ENCODE measurements around the gene MYO1D.

MYO1D gene

DNA sequence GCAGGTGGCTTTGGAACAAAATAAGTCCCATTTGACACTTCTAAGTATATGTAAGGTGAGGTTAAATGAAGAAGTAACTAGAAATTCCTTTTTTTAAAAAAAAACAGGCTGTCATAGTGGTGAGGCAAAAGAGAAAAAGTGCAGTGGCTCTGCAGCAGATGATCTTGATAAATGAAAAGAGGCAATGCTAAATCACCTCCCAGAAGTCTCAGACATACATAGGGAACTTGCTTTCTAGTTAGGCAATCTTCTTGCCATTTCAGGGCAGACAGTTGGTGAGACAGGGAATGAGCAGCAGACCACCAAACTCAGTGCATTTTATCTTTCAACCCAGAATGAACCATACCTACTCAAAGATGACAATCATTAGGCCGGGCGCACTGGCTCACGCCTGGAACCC lies 90.8 kb downstream of the MYO1D start:
- in situ Hi-C loops (cut with MboI; ENCODE audit: low sequenced_read_pairs) = no loop called here

DNA sequence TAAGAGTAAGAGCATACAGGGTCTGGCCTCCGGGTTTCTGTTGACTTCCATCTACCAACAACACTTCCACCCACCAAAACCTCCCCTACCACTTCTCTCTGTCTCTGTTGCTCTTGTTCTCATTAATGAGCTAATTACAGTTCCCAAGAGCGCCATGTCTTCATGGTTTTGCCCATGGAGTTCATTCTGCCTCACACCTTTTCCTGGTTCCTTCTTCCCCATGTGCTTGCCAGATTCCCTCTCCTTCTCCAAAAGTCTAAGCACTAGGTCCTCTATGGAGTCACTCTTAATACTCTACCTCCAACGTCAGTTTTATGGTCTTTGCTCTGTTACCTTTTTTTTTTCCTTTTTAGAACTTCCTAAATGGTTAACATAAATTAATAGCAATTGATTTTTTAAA lies 92.8 kb downstream of the MYO1D start:
- in situ Hi-C loops (cut with MboI; ENCODE audit: low sequenced_read_pairs) = no loop called here

DNA sequence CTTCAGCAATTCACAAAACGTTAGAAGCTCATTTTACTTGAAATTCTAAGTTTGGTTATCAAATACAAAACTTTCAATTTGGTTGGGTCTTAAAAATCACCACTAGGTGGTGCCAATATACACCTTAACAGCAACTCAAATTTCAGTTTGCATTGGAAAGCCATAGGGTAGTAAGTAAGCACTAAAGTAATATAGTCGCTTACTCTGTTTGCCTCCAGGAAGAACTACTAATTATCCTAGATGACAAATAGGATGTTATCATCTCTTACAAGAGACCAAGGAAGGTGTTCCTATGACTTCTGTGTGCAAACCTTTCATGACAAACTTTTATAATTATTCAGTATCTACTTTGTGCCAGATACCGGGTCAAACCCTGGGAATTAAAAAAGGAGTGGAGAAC lies 93.3 kb downstream of the MYO1D start:
- in situ Hi-C loops (cut with MboI; ENCODE audit: low sequenced_read_pairs) = no loop called here

DNA sequence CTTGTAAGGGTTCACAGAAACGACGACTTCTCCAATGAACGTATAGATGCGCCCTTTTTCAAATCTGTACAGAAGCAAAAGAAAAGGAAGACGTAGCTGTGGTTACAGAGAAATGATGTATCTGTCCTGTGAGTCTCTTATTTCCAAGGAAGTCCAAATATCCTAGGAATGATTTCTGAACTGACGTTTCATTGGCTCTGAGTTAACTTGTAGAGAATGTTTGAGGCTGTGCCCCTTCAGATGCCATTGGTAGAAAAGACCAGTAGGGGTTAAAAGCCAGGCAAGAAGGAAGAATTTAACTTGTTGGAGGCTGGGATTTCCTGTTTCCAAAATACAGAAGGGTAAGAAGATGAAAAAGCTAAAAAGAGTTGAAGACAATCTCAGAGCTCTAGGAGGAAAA lies 96.2 kb downstream of the MYO1D start:
- in situ Hi-C loops (cut with MboI; ENCODE audit: low sequenced_read_pairs) = no loop called here

DNA sequence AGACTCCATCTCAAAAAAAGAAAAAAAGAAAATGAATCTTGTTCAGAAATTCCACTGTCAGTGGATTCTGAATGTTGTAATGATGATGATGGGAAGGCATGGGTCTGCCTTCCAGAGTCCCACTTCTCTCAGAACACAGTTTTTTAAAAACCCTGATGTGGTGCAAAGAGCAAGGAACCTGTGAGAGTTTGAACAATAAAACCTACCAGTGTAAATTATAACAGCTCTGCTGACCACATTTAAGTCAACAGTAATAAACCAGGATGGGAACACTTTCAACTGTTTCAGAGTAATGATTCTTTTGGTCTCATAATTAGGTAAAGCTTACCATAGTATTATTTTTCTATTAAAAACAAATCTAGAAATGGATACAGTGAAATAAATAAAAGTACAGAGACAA lies 99.0 kb downstream of the MYO1D start:
- in situ Hi-C loops (cut with MboI; ENCODE audit: low sequenced_read_pairs) = no loop called here

DNA sequence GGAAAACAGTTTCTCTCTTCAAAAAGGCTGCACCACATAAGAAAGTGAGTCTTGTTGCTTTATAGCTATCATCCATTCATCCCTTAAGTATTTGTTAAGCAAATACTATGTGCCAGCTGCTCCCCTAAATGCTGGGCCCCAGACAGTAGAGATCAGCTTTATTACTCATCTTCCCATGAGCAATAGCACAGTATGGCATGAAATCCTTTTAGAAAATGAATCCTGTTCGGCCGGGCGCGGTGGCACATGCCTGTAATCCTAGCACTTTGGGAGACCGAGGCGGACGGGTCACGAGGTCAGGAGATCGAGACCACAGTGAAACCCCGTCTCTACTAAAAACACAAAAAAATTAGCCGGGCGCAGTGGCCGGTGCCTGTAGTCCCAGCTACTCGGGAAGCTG lies 99.5 kb downstream of the MYO1D start:
- in situ Hi-C loops (cut with MboI; ENCODE audit: low sequenced_read_pairs) = no loop called here

DNA sequence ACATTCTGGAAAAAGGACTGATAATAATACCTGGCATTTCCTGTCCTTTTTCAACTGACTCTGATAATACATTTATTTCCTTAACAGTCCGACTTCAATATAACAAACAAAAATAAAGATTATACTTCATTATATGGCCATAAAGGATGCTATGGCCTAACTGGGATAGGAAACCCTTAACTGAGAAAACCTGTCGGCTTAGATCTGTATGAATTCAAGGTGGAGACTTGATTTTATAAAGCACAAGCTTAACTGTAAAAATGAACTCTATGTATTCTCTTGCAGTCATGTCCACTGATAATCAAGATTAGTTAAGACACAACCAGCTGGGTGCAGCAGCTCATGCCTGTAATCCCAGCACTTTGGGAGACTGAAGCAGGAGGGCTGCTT lies 102.2 kb downstream of the MYO1D start:
- in situ Hi-C loops (cut with MboI; ENCODE audit: low sequenced_read_pairs) = loop anchor here (25.0 kb wide), 1 partner anchor 512 kb away; the partner anchor contains the start of gene RHBDL3

DNA sequence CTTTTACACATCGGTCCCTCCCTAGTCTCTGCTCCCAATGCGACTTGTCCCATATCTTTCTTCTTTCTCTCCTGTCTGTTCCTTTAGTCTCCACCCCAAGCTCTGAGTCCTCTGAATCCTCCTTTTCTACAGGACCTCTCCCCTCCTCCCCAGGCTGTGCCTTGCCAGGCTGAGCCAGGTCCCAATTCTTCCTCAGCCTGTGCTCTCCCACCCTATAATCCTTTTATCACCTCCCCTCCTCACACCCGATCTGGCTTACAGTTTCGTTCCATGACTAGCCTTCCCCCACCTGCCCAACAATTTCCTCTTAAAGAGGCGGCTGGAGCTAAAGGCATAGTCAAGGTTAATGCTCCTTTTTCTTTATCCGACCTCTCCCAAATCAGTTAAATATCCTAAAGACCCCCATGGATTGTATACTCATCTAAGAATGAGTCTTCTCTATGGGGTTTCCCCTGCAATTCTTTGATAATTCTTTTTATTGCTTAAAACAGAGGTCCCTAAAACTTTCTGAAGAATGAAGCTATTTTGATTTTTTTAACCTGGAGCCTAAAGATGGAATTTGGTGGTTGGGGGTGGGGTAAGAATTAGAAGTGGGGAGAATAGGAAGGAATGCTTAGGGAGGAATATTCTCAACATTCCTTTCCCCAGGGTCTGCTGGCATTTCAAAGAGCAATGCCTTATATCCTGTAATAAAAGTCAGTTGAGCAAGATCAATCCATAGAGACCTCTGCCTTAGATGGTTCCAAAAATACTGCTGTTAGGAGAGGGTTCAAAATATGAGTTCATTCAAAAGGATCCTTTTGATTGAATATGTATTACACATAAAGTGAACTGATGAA lies 102.8 kb downstream of the MYO1D start:
- in situ Hi-C loops (cut with MboI; ENCODE audit: low sequenced_read_pairs) = loop anchor here (25.0 kb wide), 1 partner anchor 512 kb away; the partner anchor contains the start of gene RHBDL3

DNA sequence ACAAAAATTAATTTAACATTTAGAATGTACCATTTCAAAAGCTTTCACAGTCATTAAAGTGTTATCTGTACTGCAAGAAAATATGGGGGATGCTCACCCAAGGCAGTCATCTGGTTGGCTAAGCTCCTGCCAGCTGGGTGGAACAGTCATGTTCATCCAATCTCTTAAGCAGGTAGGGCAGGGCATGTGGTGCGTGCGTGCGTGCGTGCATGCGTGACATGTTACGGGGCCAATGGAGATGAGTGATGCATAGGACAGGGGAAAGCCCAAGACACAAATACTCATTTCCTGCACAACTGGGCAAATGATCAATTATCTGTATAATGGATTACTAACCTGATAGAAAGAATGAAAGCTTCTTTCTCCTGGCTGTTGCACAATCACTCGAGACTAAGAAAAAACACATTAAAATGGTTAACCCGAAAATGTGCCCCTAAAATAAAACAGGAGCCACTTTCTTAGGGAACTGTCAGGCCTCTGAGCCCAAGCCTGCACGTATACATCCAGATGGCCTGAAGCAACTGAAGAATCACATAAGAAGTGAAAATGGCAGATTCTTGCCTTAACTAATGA lies 104.4 kb downstream of the MYO1D start:
- in situ Hi-C loops (cut with MboI; ENCODE audit: low sequenced_read_pairs) = loop anchor here (25.0 kb wide), 1 partner anchor 510 kb away; the partner anchor contains the start of gene RHBDL3

DNA sequence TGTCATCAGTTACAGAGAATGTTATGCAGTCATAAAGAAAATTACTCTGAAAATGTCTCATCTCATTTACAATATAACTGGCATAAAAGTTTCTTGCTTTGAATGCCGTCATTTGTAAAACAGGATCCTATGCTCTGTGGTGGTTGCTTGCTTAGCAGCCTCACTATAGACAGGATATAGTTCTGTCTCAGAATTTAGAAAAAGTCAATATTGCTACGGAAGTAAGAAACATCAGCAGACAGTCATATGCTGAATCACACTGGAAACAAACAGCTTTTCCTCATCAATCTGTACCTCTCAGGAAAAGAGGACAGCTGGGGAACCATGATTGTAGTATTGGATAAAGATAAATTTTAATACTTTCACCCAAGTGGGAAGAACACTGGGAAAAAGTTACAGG lies 105.5 kb downstream of the MYO1D start:
- in situ Hi-C loops (cut with MboI; ENCODE audit: low sequenced_read_pairs) = loop anchor here (25.0 kb wide), 1 partner anchor 509 kb away; the partner anchor contains the start of gene RHBDL3

DNA sequence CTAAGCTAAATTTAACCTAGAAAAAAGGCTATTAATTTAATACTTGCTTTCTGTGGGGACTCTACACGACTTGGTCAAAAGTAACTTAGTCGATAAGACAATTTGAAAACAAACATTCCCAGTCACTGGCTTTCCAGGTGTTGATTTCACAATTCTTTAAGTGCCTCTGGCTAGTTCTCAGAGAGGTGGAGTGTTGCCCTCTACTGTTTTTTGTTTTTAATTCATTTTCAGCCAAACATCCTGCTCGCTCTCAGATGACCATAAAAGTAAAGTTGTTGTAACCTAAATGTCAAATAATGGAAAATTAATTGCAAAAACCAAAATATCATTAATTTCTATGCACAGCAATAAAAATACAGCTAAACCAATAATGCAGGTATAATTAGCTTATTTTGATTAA lies 107.1 kb downstream of the MYO1D start:
- in situ Hi-C loops (cut with MboI; ENCODE audit: low sequenced_read_pairs) = loop anchor here (25.0 kb wide), 1 partner anchor 508 kb away; the partner anchor contains the start of gene RHBDL3

DNA sequence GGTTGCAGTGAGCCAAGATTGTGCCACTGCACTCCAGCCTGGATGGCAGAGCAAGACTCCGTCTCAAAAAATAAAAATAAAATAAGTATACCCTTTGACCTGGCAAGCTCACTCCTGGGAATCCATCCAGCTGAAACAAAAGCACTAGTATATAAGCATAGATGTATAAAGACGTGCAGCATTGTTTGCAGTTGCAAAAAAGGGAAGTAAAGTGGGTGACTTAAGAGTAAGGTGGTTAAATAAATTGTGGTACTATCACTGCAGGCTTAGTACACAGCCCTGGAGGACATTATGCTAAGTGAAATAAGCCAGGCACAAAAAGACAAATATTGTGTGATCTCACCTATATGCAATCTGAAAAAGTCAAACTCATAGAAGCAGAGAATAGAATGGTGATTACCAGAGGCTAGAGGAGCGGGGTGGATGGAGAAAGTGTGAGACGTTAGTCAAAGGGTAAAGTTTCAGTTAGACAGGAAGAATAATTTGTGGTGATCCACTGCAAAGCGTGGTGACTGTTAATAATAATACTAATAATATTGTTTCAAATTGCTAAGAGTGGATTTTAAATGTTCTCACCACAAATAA lies 113.0 kb downstream of the MYO1D start:
- in situ Hi-C loops (cut with MboI; ENCODE audit: low sequenced_read_pairs) = loop anchor here (25.0 kb wide), 1 partner anchor 502 kb away; the partner anchor contains the start of gene RHBDL3

DNA sequence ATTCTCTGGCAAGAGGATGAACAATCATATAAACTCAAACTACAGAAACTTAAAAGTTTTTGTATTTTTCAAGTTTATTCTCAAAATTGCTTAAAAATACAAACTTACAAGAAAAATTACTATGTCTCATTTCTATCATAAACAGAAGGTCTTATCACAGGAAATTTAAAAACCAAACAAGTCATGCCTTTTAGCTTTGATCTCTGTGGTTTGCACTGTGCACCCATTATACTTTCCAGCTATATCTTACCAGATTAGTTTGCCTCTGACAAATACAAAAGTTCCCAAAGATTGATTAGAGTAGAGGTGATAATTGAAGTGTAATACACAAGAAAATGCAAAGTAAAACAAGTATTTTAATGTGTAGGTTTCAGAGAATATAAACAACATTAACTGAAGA lies 117.4 kb downstream of the MYO1D start:
- in situ Hi-C loops (cut with MboI; ENCODE audit: low sequenced_read_pairs) = loop anchor here (25.0 kb wide), 1 partner anchor 497 kb away; the partner anchor contains the start of gene RHBDL3

DNA sequence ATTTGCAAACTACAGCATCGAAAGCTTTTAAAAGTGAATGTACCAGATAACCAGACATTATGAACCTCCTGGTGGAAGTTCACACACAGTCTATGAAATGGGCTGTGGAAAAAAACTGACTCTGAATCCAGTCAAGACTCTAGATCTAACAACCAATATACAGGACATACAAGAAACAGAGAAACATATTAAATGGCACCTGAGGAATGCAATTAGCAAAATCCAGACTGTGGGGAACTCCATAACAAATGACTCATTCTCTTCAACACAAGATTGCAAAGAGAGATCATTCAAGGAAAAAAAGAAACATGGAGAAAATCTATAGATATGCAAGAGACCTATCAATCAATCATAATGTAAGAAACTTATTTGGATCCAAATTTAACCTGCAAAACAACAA lies 119.0 kb downstream of the MYO1D start:
- in situ Hi-C loops (cut with MboI; ENCODE audit: low sequenced_read_pairs) = loop anchor here (25.0 kb wide), 1 partner anchor 496 kb away; the partner anchor contains the start of gene RHBDL3

DNA sequence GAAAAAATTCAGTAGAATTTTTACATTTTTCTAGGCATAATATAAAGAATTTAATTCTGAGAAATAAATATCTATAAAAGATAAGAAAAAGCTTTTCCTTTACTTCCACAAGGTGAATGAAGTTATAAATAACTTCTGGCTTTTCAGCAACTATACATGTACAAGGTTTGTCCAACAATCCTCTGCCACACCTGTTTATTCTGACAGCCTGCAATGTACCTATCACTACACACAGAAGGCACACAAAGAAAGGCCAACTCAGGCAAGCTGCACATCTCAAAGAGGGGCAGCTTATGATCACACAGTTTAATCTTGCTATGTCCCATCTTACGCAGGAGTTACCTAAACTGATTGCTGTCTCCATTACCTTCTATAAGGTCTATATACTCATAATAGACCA lies 120.2 kb downstream of the MYO1D start:
- in situ Hi-C loops (cut with MboI; ENCODE audit: low sequenced_read_pairs) = loop anchor here (25.0 kb wide), 1 partner anchor 494 kb away; the partner anchor contains the start of gene RHBDL3

DNA sequence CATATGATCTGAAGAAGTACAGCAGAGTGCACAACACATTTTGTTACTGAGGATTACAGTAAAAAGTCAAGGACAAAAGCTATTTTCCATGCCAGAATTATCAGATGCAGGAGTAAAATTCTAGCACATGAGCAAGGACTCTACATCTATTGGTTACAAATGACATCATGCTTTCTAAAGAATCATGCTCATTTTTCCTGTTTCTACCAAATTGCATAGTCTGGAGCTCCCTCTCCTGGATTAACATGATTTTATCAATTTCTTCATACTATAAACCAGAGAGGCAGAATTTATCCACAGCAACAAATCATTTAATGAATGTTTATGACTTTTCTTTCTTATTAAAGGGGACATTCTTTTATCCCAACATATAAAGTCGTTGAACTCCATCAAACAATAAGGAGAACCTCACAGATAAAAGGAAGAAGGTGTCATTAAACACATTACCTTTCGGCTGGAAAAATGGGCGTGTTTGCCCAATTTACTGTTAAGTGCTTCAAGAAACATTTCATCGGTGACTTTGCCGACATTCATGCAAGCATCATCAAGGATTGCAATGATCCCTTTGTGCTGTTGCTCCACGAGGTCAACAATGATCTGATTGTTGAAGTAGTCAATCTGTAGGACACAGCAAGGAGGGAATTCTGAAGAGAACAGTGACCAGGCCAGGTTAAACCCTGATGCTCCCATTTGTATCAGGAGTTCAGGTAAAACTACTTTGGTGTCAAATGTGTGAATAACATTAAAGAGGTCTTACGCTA lies 121.7 kb downstream of the MYO1D start:
- in situ Hi-C loops (cut with MboI; ENCODE audit: low sequenced_read_pairs) = loop anchor here (25.0 kb wide), 1 partner anchor 493 kb away; the partner anchor contains the start of gene RHBDL3

DNA sequence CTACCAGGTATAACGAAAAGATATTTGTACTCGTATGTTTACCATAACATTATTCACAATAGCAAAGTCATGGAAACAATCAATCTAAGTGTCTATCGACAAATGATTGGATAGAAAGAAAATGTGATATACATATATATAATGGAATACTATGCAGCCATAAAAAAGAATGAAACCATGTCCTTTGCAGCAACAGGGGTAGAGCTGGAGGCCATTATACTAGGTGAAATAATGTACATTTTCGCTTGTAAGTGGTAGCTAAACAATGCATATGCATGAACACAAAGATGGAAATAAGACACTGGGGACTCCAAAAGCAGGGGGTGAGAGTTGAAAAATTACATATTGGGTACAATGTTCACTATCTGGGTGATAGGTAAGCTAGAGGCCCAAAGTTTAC lies 124.0 kb downstream of the MYO1D start:
- in situ Hi-C loops (cut with MboI; ENCODE audit: low sequenced_read_pairs) = loop anchor here (25.0 kb wide), 1 partner anchor 491 kb away; the partner anchor contains the start of gene RHBDL3

DNA sequence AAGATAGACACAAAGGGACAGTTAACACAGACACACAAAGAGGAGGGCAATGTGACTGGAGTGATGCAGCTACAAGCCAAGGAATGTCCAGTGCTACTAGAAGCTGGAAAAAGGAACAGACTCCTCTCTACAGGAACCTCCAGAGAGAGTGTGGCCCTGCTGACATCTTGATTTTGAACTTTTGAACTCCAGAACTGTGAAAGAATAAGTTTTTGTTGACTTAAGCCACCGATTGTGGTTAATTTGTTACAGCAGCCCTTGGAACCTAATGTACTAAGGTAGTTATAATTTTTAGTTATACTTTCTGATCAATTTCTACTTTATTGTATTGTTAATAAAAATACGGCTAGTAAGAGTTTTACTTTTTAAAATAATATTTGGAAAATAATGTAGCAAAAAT lies 129.1 kb downstream of the MYO1D start:
- in situ Hi-C loops (cut with MboI; ENCODE audit: low sequenced_read_pairs) = no loop called here

DNA sequence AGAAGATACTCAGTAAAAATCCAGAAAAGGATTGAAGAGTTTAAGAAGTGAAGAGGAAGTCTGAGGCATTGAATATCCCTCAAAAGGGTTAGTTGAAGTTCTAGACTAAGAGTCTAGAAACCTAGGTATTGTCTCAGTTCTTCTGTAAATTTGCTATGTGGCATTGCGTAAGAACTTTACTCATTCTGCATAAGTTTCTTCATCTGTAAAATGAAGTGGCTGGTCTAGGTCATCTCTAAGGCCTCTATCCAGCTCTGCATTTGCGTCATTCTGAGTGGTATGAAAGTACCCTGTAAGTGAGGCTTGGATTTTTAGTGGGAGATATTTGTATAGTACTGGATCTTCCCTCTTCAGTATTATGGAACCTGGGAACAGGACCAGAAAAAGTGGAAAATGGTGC lies 130.2 kb downstream of the MYO1D start:
- in situ Hi-C loops (cut with MboI; ENCODE audit: low sequenced_read_pairs) = no loop called here

DNA sequence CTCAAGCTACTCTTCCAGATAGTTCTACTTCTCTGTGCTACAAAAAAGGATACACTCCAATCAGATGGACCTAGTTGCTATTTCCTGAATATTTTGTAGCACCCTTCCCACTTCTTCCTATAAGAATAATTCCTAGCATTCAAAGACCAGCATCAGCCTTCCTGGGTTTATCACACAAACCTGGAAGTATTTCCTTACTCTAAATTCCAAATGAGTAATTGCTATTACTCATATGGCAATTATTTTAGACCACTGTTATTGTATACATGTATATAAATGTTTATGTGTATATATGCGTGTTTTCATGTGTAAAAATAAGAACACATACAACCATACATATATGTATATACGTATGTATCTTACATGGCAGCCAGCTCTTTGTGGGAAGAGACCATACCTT lies 130.6 kb downstream of the MYO1D start:
- in situ Hi-C loops (cut with MboI; ENCODE audit: low sequenced_read_pairs) = no loop called here
